Upper lobe of left lung (tissue), 6 donors: ENCODE measurements around the gene NPBWR2. TPM values are rescaled to one million over a fixed set of nuclear protein-coding genes. Genes with fewer than 3 reads are reported as not detected.
A peak's percentile ranks its signal among the peaks of the same experiment; 100 is the strongest.
"Not testable (repeated sequence)": the region's sequence is repeated elsewhere in the genome, so short reads cannot be mapped to it uniquely, and the experiment has no call there.

ENCODE experiments used
- ATAC-seq, 2 donors: fragments of 200-7000 bp; cut with Tn5 transposase; one replicate each; pipeline ENCODE4 v1.9.1; 2022; ENCODE audit warnings: mild to moderate bottlenecking in 2 of 2, moderate library complexity in 2 of 2; ENCODE audit not compliant: low FRiP score in 2 of 2
- DNase-seq, 2 donors: peaks; one replicate each; pipeline ENCODE4 v3.0.0-alpha.2; 2019 to 2020
- H3K27ac ChIP-seq, 4 donors: fragments of 200-600 bp; sonication (generic); one replicate each; pipeline ENCODE4 v1.5.1; 2016 to 2019
- H3K27me3 ChIP-seq, 4 donors: fragments of 200-600 bp; sonication (generic); one replicate each; pipeline ENCODE4 v1.5.1; 2017 to 2019
- H3K36me3 ChIP-seq, 4 donors: fragments of 200-600 bp; sonication (generic); one replicate each; pipeline ENCODE4 v1.5.1; 2016 to 2019
- H3K4me1 ChIP-seq, 4 donors: fragments of 200-600 bp; sonication (generic); one replicate each; pipeline ENCODE4 v1.5.1; 2018 to 2019
- H3K4me3 ChIP-seq, 4 donors: fragments of 200-600 bp; sonication (generic); one replicate each; pipeline ENCODE4 v1.5.1; 2017 to 2019; ENCODE audit warnings: mild to moderate bottlenecking in 2 of 4, moderate library complexity in 1 of 4
- H3K9me3 ChIP-seq, 4 donors: fragments of 200-600 bp; sonication (generic); one replicate each; pipeline ENCODE4 v1.5.1; 2018 to 2019
- EP300 ChIP-seq, 4 donors: sonication (generic); formaldehyde crosslinking; IDR thresholded peaks; one replicate each; pipeline ENCODE4 v1.5.1; 2017; ENCODE audit warnings: antibody characterized with exemption in 4 of 4, control low read depth in 2 of 4
- POLR2A ChIP-seq, 4 donors: fragments of 450-650 bp; IDR thresholded peaks; one replicate each; pipeline ENCODE4 v1.5.1; 2016 to 2017; ENCODE audit warnings: antibody characterized with exemption in 4 of 4, mild to moderate bottlenecking in 2 of 4
- POLR2AphosphoS5 ChIP-seq, 2 donors: sonication (generic); formaldehyde crosslinking; IDR thresholded peaks; one replicate each; pipeline ENCODE4 v1.5.1; 2017; ENCODE audit warnings: antibody characterized with exemption in 2 of 2
- WGBS, 2 donors: methylation state at CpG; one replicate each; pipeline ENCODE4 v1.1.5; 2017 to 2018; 5-methylcytosine and 5-hydroxymethylcytosine counted together
- total RNA-seq, 6 donors: library from RNA; depleted of rRNA in 4 of 6; stranded (reverse); fragments of >200 nt in 4 of 6; gene quantifications; one replicate each; pipeline versions ENCODE4 v1.1.0 to v1.2.1, GENCODE V29; 2016 to 2021
- TF ChIP-seq, protein P1 (sequence below), 6 experiments: fragments of 450-650 bp in 4 of 6; fragments of 200-600 bp in 2 of 6; sonication (generic) in 2 of 6; IDR thresholded peaks; one replicate each; pipeline ENCODE4 v1.5.1; 2016 to 2019; ENCODE audit warnings: antibody characterized with exemption in 6 of 6
- donor health status: DM: no; HTN: no; CAD: no; lungs with moderate emphysema.
- donor health status: DM: no; HTN: yes; CAD: no; lungs with severe emphysema.

The NPBWR2 gene
- total RNA-seq, 6 donors from 2014 or later: not detected

DNA sequence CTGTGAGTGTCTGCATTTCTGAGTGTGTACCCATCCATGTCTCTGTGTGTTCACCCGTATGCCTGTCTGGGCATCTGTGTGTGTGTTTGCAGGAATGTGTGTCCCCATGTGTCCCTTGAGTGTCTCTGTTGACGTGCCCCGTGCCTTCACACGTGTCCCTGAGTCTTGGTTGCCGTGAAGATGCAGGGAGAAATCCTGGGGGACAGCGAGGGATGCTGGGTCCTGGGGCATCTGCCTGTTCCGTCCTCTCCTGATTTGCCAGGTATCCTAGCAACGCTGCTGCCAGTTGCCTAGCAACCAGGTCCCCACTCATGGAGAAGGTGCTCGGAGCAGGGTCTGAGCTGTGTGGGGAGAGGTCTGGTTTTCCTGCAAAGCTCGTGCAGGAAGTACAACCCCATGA lies 17.2 kb downstream of the NPBWR2 start:
- Histone ChIP-seq H3K4me1 (no peaks in the 10 kb centered on the region), H3K27ac (no peak overlapping the region), H3K9me3 (no peaks in the 10 kb centered on the region), H3K36me3 (no peaks in the 10 kb centered on the region), H3K27me3 (peaks cover 0 to 2% (median under 1%) of the 10 kb centered on the region in 4 donors), H3K4me3 (no peak overlapping the region)
- no peak for TF ChIP-seq POLR2A (IDR thresholded peaks at IDR 0.05)
- TF ChIP-seq POLR2AphosphoS5 (IDR thresholded peaks at IDR 0.05): no peak
- TF ChIP-seq, protein P1, sequence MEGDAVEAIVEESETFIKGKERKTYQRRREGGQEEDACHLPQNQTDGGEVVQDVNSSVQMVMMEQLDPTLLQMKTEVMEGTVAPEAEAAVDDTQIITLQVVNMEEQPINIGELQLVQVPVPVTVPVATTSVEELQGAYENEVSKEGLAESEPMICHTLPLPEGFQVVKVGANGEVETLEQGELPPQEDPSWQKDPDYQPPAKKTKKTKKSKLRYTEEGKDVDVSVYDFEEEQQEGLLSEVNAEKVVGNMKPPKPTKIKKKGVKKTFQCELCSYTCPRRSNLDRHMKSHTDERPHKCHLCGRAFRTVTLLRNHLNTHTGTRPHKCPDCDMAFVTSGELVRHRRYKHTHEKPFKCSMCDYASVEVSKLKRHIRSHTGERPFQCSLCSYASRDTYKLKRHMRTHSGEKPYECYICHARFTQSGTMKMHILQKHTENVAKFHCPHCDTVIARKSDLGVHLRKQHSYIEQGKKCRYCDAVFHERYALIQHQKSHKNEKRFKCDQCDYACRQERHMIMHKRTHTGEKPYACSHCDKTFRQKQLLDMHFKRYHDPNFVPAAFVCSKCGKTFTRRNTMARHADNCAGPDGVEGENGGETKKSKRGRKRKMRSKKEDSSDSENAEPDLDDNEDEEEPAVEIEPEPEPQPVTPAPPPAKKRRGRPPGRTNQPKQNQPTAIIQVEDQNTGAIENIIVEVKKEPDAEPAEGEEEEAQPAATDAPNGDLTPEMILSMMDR (IDR thresholded peaks at IDR 0.05): no peak
- no peak for TF ChIP-seq EP300 (IDR thresholded peaks at IDR 0.05)
- 55 to 69% methylated on average over 5 to 10 of the region's 10 CpGs for WGBS, 2 donors
- ATAC-seq (no peak), DNase-seq (no peak)

DNA sequence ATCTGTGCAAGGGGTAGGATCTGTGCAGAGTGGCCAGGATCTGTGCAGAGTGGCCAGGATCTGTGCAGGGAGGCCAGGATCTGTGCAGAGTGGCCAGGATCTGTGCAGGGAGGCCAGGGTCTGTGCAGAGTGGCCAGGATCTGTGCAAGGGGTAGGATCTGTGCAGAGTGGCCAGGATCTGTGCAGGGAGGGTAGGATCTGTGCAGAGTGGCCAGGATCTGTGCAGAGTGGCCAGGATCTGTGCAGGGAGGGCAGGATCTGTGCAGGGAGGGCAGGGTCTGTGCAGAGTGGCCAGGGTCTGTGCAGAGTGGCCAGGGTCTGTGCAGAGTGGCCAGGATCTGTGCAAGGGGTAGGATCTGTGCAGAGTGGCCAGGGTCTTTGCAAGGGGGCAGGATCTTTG lies 18.8 kb downstream of the NPBWR2 start:
- not testable (repeated sequence) for H3K36me3 ChIP-seq, DNase-seq, H3K27ac ChIP-seq, H3K4me3 ChIP-seq, H3K9me3 ChIP-seq, ATAC-seq
- peaks cover 8 to 14% (median 12%) of the 10 kb centered on the region in 4 donors for H3K4me1 ChIP-seq
- peaks cover 0 to 18% (median 8%) of the 10 kb centered on the region in 4 donors for H3K27me3 ChIP-seq

- H3K4me3 ChIP-seq, DNase-seq, H3K27ac ChIP-seq, H3K36me3 ChIP-seq, H3K9me3 ChIP-seq, ATAC-seq: not testable (repeated sequence)
- WGBS, 2 donors: 93 to 96% methylated on average over 6 of the region's 36 CpGs
- Histone ChIP-seq H3K27me3 (peaks cover 0 to 19% (median 8%) of the 10 kb centered on the region in 4 donors), H3K4me1 (peaks cover 18 to 27% (median 24%) of the 10 kb centered on the region in 4 donors)
Observed at GRCh38 chr20:64087226-64087825, 20.0 kb downstream of the NPBWR2 start.

DNA sequence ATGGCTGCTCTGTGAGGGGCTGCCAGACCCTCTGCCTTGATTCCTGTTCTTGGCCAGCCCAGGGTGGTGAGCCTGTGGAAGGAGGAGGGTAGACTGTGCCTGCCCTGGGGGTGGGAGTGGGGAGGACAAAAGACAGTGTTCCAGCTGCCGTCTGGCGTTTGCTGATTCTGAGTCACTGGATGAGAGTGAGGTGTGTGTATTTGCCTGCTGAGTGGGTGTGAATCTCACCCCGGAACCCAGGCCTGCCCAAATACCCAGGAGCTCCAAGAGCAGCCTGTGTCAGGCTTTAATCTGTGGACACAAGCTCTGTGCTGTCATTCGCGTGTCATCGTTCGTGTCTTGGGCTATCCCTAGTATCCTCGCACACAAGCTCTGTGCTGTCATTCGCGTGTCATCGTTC lies 20.6 kb downstream of the NPBWR2 start:
- Histone ChIP-seq H3K36me3 (no peaks in the 10 kb centered on the region), H3K4me3 (no peak overlapping the region), H3K27me3 (peaks cover 0 to 19% (median 8%) of the 10 kb centered on the region in 4 donors), H3K4me1 (peaks cover 19 to 32% (median 28%) of the 10 kb centered on the region in 4 donors), H3K27ac (no peak overlapping the region), H3K9me3 (no peaks in the 10 kb centered on the region)
- 89 to 100% methylated on average over 1 to 9 of the region's 11 CpGs for whole genome bisulfite sequencing, 2 donors
- no peak for TF ChIP-seq POLR2AphosphoS5 (IDR thresholded peaks at IDR 0.05)
- no peak for TF ChIP-seq EP300 (IDR thresholded peaks at IDR 0.05)
- TF ChIP-seq, protein P1 (IDR thresholded peaks at IDR 0.05): no peak
- TF ChIP-seq POLR2A (IDR thresholded peaks at IDR 0.05): no peak
- DNase-seq (no peak), ATAC-seq (no peak)

- Histone ChIP-seq H3K27me3 (peaks cover 0 to 19% (median 8%) of the 10 kb centered on the region in 4 donors), H3K36me3 (no peaks in the 10 kb centered on the region), H3K4me1 (peaks cover 19 to 50% (median 36%) of the 10 kb centered on the region in 4 donors), H3K9me3 (no peaks in the 10 kb centered on the region), H3K4me3 (no peak overlapping the region), H3K27ac (no peak overlapping the region)
- 0 to 10% methylated on average over 4 to 22 of the region's 23 CpGs for WGBS, 2 donors
- TF ChIP-seq EP300 (IDR thresholded peaks at IDR 0.05) (no peak), POLR2A (IDR thresholded peaks at IDR 0.05) (no peak), POLR2AphosphoS5 (IDR thresholded peaks at IDR 0.05) (no peak)
- TF ChIP-seq, protein P1 (IDR thresholded peaks at IDR 0.05): no peak
- peak in 1 of 2 donors; percentile 69 for DNase-seq
- ATAC-seq: no peak
Observed at GRCh38 chr20:64084685-64085152, 22.6 kb downstream of the NPBWR2 start.
